Stimulated activated CD8-positive, alpha-beta memory T cell treated with anti-CD3 and anti-CD28 coated beads, Interleukin-7, amount 100 ng/mL, for 1 hour (primary cell): Measurements from ENCODE around the gene ACSF3.

Experiments
- DNase-seq, 2 donors: peaks; one replicate each; pipeline ENCODE4 v3.0.0-alpha.2; 2020; ENCODE audit warnings: low read depth in 2 of 2

The ACSF3 gene

DNA sequence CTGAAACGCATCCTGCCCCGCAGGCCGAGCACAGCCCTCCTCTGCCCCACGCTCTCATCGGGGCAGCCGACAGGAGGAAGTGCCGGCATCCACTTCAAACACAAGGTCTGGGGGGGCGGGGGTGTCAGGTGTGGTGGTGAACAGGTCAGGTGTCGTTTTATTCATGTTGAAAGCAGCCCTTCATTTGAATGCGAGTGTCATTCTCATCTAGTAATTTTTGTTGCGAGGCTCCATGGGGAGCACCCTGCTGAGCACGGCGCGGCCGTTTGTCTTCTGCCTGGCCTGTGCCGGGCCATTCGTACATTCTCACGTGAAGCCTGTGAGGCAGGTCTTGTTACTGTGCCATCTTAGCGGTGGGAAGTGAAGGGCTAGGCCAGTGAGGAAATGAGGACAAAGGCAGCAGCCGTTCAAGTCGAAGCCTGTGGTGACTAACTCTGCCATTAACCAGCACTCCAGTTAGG, 1.9 kb downstream of the ACSF3 start:
- no peak for DNase-seq

DNA sequence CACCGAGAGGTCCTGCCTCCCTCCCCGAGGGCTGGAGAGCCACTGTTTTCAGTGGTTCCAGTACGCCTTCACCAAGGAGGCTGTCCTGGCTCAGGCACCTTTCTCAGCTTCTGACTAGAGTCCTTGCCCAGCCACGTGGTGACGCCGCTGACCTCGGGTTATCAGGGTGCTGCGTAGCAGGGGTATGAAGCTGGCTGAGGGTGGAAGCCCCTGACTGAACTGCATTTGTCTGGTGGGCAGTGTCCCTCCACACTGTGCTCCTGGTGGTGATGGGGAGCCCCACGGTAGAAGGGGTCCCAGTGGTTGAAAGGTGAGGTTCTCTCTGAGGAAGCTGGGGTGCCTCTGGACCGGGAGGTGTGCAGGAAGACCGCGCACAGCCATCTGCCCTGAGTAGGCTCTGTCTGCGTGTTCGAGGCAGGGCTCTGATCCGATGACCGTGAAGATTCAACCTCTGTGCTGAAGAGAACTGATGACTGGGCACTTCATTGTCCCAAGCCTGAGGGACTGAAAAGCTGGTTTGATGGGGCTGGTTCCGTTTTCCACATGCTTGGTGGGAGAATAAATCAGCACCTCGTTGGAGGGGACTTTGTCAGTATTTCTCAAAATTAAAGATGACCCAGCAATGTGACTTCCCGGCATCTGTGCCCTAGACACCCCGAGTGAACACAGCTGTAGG, 2.5 kb downstream of the ACSF3 start:
- DNase-seq = no peak

DNA sequence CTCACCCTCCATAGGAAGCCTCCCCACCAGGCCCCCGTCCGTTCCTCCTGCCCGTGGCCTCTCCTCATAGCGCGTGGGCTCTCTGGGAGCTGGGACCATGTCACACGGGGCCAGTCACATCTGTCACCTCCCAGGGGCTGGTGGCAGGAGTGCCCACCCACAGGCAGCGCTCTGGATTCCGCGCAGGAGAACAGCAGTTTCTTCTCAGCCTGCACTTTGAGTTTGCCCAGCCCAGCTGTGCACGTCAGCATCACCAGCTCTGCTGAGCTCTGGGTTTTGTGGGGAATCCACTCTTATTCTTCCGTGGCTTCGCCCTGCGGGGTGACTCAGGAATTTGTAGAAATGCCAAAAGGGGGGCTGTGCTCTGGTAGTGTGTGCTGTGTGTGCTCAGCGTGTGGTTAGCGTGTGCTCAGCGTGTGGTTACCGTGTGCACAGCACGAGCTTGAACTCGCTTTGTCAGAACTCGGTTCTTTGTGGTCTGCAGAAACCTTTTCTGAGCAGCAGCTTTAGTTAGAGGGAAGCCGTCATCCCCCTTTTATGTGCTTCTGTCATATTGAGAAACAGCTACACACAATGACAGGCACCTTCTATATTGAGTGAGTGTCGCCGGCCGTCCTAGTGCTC, 3.2 kb downstream of the ACSF3 start:
- peak in 1 of 2 donors; percentile 58 for DNase-seq

DNA sequence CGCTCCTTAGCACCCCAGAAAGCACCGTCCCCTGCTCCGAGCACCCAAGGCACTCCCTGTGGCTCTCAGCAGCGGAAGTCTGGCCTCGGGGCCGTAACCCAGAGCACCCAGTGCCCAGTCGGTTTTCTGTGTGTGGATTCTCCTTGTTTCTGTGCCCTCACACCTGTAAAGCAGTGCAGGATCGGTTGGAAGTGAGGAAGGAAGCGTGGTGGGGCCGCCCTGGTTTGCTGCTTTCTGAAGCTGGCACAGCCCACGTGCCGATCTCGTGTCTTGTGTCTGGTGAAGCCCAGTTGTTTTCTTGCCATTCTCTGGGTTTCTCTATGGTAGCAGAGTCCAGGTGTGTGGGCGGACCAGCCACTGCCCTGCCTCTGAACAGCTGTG, 3.7 kb downstream of the ACSF3 start:
- DNase-seq = no peak

DNA sequence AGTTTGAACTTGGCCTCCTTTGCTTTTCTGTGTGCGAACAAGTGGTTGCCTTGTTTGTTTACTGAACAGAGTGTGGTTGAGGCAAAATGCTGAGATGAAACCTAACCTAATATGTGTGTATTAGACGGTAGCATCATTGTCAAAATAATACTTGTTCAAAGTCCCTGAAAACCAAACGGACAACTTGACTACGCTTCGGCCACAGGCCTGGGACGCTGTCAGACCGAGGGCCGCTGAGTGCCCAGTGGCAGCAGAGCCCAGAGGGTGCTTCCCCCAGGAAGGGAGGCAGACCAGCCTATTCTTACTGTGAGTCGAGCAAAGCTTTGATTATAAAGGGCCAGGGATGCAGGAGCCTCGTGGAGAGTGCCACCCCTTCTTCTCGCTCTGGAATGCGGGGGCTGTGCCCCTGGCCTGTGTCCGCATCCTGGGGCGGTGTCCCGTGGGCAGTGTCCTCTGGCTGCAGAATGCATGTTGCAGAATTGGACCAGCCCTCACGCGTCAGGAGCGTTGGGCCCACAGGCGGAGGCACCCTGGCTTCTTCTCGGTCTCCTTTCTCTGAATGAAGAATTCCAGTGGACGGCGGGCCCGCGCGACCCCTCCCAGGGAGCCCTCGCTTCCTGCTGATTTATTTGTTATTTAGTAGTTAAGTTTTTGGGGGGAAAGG, 5.2 kb downstream of the ACSF3 start:
- no peak for DNase-seq

DNA sequence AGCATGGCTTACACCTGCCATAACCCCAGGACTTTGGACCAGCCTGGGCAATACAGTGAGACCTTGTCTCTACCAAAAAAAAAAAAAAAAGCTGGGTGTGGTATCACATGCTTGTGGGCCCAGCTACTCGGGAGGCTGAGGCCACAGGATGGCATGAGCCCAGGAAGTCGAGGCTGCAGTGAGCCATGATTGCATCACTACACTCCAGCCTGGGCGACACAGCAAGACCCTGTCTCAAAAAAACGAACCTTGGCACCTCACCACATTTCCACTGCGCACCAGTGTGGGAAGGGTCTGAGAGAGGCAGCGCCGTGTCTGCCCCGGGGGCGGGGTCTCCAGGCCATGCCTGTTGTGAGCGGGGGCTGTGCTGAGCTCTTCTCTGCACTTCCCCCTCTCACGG, 6.3 kb downstream of the ACSF3 start:
- no peak for DNase-seq

DNA sequence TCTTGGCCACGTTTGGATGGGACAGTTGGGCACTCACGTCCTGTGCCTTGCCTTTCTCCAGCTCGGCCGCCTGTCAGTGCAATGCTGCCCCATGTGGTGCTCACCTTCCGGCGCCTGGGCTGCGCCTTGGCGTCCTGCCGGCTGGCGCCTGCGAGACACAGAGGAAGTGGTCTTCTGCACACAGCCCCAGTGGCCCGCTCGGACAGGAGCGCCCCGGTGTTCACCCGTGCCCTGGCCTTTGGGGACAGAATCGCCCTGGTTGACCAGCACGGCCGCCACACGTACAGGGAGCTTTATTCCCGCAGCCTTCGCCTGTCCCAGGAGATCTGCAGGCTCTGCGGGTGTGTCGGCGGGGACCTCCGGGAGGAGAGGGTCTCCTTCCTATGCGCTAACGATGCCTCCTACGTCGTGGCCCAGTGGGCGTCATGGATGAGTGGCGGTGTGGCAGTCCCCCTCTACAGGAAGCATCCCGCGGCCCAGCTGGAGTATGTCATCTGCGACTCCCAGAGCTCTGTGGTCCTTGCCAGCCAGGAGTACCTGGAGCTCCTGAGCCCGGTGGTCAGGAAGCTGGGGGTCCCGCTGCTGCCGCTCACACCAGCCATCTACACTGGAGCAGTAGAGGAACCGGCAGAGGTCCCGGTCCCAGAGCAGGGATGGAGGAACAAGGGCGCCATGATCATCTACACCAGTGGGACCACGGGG, 7.1 kb downstream of the ACSF3 start:
- DNase-seq = no peak

DNA sequence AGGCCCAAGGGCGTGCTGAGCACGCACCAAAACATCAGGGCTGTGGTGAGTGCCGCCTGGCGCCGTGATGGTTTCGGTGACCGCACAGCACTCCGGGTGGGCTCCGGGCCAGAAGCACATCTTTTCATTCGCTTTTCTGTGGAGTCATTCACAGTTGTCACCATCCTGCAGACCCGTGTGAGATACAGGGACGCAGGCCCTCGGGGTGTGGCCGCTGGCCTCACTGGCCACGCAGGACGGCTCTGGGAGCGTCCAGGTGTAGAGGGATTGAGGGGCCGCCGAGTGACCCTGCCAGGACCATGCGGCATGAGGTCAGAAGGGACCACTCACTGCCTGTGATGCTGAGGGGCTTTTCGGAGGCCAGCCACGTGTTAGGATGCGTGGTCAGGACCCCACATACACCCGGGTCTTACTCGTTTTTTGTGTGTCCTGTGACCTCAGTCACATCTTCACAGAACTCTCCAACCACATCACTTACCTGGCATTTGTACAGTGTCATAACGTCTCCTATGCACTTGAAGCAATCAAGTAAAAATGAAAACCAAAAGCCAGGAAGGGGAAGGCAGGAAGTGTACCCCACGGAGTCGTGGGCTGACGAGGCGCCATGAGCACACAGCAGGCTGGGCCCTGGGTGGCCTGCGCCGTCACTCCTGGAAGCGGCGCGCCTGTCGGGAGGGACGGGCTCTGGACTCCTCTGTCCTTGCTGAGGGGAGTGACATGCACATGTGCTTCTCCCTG, 7.8 kb downstream of the ACSF3 start:
- no peak for DNase-seq

DNA sequence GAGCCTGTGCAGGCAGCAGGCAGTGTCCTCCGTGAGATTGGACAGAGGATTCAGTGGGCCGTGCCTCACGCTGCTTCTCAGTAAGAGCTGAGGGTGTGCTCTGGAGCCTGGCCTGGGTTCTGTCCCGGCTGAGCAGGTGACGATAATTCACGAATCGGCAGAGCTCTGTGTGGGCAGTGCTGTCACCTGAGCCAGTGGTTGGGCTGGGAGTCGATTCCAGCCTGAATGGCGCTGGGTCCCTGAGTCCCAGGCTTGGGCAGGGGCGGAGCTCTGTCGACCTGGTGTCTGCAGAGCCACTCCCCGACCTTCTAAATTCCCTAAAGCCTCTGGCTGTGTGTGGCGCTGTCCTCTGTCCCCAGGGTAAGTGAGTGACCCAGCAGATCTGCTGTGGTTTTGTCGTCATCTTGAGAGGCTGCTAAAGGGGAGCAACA, 8.4 kb downstream of the ACSF3 start:
- DNase-seq = no peak

DNA sequence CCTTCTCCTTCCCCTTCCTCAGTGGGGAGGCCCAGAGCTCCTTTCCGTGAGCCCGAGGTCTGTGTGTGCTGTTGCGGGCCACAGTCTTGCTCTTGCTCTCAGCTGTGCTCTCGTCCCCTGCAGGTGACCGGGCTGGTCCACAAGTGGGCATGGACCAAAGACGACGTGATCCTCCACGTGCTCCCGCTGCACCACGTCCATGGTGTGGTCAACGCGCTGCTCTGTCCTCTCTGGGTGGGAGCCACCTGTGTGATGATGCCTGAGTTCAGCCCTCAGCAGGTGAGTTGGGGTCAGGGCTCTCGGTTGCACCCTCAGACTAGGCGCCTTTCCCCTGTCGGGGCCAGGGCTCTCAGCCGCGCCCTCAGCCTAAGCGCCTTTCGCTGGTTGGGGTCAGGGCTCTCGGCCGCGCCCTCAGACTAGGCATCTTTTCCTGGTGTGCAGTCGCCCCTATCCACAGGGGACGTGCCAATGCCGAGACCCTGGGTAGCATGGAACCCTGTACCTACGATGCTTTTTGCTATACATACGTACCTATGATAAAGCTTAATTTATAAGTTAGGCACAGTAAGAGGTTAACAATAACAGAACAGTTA, 8.9 kb downstream of the ACSF3 start:
- DNase-seq = no peak

DNA sequence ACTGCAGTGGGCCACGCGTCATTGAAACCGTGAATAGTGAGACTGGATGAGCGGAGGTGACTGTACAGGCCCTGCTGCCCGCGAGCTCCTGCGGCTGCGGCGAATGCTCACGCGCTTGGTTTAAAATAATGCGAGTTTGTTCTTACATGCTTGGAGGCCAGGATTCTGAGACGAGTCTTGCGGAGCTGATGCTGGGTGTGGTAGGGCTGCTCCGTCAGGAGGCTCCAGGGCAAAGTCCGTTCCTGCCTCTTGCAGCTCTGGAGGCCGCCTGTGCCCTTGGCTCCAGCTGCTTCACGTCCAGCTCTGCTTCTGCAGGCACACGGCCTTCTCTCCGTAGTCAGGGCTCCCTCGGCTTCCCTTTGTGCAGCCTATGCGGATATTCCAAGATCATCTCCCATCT, 9.5 kb downstream of the ACSF3 start:
- DNase-seq = no peak

DNA sequence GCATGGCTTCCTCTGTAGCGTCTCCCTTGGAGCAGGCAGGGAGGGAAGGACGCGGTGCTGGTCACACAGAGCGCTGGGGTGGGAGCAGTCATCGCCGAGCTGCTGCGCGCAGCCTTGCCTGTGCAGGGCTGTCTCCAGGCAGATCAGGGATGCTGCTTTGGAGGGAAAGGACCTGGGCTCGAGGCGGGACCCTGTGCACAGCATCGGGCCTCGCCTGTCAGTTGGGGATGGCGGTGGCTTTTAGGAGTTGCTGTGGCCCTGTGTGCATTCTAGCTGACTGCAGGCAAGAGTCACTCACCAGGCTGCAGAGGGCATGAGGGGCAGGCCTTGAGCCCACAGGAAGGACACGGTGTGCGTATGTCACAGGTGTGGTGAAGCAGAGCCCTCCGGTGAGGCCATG, 10.1 kb downstream of the ACSF3 start:
- DNase-seq = no peak

DNA sequence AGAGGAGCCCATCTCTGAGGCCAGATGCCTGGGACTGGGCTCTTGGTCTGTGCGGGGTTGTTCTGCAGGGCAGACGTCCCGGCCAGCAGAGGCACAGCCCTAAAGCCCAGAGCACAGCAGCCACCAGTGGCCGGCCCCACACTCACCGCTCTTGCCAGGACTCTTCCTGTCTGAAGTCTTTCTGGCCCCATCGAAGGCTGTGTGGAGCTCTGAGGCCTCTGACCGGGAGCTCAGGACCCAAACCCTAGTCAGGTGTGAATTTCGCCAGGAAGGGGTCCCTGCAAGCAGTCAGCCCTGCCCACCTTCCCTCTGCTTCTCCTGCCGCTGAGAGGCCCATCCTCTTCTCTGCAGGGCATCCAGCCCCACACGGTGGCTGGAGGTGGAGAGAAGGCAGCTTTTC, 10.7 kb downstream of the ACSF3 start:
- no peak for DNase-seq

DNA sequence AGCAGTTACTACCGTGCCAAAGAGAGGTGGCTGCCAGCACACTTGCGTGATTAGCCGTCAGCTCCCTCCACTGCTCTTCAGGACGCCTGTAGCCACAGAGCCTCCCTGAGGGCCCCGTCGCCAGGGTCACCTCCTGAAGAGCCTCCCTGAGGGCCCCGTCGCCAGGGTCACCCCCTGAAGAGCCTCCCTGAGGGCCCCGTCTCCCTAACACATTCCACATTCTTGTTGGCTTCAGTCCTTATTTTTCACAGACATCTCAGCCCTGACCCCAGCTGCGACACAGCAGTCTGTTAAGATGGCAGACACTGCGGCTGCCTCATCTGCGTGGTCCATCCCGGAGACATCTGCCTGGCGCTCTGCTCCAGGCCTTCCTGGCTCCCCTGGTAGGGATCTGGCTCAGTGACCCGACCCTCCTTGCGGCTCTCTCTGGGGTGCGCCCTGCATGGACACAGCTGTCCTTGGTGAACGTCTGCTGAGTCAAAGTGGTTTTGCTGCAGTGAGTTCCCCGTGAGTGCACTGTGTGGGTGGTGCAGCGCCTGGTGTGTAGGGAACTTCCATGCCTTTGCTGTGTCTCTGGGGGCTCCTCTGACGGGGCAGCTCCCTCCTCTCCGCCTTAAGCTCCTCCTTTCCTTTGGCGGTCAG, 11.4 kb downstream of the ACSF3 start:
- no peak for DNase-seq

DNA sequence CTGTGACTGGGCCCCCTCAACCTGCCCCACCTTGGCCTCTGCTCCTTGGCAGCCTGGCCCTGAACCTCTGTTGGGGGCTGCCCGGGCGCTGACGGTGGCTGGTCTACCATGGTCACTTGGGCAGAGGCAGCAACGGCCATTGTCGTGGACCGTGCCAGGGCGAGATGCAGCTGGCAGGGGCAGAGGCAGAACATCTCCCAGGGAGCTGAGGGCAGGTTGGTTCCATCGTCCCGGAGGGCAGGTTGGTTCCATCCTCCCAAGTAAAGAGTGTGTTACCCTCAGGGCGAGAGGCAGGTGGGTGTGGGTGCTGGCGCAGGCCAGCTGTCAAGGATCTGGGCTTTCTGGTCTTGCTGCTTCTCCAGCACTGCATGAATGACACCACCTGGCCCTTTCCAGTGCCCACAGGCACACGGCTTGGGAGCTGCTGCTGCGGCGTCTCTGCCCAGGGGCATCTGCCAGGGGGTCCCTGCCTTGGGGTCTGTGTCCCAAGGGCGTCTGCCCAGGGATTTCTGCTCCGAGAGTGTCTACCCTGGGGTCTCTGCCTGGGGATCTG, 12.0 kb downstream of the ACSF3 start:
- DNase-seq = no peak

DNA sequence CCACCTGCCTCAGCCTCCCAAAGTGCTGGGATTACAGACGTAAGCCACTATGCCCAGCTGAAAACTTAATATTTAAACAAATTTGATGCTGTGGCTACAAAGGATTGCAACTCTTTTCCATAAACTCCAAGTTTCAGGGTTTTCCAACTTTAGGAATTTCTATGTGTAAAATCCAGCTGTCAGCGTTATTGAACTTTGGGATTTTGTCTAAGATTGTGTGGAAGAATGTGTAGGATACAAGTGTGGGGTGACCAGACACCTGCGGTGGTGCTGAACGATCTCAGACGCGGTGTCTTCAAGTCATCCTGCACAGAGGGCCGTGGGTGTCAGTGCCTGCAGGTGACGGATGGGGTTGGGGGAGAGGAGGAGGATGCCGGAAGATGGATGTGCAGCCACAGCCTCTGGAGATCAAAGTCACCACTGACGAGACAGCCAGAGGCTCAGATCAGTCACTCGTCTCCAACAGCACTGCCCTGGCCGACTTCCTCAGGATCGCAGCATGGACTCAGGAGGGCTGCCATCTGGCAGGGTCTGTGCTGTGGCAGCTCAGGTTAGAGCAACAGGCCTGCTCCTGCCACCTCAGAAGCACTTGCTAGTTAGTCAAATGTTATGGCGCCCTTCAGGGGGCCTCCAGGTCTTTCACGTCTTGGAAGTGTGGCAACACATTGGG, 13.0 kb downstream of the ACSF3 start:
- DNase-seq = no peak

DNA sequence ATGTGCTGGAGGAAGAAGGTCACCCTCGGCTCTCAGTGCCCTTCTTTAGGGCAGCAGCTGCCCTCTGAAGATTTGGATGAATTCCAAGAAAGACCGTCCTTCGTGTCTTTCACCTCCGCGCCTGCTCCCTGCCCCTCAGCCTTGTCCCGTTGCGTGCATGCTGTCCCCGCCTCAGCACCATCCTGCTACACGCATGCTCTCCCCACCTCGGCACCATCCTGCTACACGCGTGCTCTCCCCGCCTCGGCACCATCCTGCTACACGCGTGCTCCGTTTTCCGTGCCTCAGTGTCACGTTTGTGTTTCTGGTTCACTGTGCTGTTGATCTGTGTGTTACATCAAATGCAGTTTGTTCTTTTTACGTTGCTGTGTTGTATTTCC, 13.5 kb downstream of the ACSF3 start:
- DNase-seq = no peak

DNA sequence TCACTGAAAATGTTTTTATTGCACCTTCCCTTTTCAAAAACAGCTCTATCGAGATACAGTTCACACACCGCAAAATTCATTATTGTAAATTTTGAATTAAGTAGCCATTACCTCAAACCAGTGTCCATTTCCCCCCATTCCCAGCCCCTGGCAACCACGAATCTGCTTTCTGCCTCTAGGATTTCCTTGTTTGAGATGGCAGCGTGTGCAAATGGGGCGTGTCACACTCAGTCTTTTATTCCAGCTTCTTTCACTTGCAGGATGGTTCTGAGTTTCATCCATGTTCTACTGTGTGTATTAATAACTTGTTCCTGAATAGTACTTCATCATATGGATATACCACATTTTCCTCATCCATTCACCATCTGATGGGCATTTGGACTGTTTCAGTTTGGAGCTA, 14.8 kb downstream of the ACSF3 start:
- DNase-seq = no peak

DNA sequence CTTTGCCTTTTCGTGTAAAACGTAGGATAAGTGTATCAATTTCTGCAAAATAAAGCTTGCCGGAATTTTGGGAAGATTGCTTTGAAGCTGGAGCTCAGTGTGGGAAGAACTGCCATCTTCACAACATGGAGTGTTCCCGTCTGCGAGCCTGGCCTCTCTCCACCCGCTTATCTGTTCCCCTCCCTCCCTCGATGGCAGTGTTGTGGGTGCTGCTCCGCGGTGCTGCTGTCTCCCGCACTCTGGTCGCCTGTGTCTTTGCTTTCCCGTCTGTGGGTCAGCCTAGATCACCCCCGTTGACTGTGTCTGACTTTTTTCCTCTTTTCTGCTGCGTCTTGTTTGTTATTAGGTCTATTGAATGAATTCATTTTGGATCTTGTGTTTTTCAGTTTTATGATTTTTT, 17.0 kb downstream of the ACSF3 start:
- DNase-seq = no peak

DNA sequence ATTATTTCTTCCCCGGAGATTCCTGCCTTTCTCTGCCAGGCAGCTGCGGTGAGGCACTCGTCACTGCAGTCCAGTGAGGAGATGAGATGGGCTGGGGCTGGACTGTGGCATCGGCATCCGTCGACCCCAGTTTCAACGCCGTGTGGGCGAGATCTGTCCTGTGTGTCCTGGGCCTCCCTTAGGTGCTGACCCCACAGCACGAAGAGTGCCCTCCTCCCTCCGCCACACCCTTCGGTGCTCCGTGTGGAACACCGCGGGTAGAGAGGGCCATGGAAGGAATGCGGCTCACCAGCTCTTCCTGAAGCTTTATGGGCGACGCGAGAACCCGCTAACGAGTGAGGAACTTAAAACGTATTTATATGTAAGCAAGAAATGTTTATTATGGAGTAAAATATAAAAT, 17.6 kb downstream of the ACSF3 start:
- no peak for DNase-seq
